ENCODE results near the gene ACOT9.
A peak's percentile ranks its signal among the peaks of the same experiment; 100 is the strongest.
"Not testable (repeated sequence)": the region's sequence is repeated elsewhere in the genome, so short reads cannot be mapped to it uniquely, and the experiment has no call there.

The ACOT9 gene

DNA sequence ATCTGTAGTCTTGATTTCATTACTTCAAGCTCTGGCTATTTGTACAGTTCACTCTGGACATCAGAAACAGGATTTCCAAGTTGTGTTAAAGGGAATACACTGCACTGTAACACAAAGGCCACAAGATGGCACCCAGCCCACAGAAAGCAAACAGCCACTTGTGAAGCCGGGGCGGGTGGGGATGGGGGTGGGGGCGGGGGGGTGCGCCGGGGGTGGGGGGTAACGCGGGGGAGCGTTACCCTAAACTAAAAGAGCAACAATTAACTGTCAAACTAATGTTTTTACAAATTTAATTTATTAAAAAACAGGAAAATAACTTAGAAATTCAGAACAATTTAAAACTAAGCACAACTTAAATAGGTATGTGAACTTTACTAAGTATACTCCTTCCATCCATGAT lies 48.5 kb downstream of the ACOT9 start:
- DNase-seq, result peak; percentile 71 to 79
- TF ChIP-seq GATA1 (IDR thresholded peaks at IDR 0.05; ENCODE audit: low read depth, low read length) (no peak), POLR2A (IDR thresholded peaks at IDR 0.05; ENCODE audit: low read length) (no peak)

DNA sequence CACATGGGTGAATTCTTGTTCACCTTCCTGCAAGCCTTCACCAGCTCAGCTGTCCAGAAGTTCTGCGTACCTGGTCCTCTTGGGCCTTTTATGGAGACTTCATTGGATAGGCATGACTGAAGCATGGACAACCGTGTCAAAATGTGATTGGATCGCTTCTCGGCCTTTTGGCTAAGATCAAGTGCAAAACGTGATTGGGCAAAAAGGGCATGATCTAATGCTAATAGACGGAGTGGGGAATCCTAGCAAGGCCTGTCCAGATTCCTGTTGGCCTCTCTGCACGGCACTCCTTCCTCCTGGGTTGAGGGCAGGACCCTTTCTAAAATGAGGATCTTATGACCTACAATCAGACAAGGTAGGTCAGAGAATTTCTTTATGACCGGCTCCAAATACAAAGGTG lies 50.9 kb downstream of the ACOT9 start:
- TF ChIP-seq GATA1 (IDR thresholded peaks at IDR 0.05; ENCODE audit: low read depth, low read length) (no peak), POLR2A (IDR thresholded peaks at IDR 0.05; ENCODE audit: low read length) (no peak)
- no peak for DNase-seq

DNA sequence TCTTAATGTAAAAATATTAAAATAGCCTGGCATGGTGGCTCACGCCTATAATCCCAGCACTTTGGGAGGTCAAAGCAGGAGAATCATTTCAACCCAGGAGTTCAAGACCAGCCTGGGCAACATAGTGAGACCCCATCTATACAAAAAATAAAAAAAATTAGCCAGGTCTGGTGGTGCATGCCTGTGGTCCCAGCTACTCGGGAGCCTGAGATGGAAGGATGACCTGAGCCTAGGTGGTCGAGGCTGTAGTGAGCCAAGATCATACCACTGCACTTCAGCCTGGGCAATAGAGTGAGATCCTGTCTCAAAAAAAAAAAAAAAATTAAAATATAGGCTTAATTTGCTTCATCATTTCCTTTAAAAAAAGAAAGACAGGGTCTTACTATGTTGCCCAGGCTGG lies 66.6 kb downstream of the ACOT9 start:
- DNase-seq, result not testable (repeated sequence)

DNA sequence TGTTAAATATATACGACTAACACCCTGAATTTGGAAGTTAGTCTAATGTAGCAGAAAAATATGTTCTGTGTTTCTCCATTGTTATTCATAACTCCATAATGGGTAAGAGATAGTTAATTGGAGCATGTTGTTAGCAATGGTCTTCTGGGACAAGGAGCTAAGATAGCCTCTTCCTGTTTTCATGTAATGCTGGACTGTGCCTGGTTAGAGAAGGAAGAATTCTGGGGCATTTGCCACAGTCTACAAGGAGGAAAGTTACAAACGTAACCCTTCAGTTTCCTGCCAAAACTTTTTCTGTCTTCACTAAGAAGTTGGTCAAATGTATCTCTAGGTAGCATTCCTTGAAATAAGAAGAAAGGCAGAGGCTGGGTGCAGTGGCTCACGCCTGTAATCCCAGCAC lies 70.0 kb downstream of the ACOT9 start:
- TF ChIP-seq GATA1 (IDR thresholded peaks at IDR 0.05; ENCODE audit: low read depth, low read length) (no peak), POLR2A (IDR thresholded peaks at IDR 0.05; ENCODE audit: low read length) (no peak)
- DNase-seq, result no peak

- no peak for DNase-seq
- no peak for TF ChIP-seq GATA1 (IDR thresholded peaks at IDR 0.05; ENCODE audit: low read depth, low read length)
- TF ChIP-seq POLR2A (IDR thresholded peaks at IDR 0.05; ENCODE audit: low read length), result no peak
Observed at GRCh38 chrX:23670528-23670927, 72.5 kb downstream of the ACOT9 start.

DNA sequence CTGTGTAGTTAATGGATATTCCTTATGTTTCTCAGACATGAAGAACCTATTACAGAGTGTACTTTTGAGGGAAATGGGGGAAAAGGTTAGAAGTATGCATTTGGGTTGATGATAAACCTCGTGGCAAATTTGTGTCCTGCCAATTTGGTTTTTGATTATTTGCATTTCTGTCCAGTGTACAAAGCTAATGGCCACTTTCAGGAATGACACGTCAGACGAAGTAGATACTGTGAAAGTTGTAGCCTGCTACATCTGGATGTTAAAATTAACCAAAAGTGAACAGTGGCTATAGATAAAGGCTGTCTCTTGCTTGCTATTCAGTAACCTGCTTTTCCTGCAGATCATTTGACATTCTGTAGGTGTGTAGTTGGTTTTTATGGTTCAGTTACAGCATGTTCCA lies 74.7 kb downstream of the ACOT9 start:
- TF ChIP-seq GATA1 (IDR thresholded peaks at IDR 0.05; ENCODE audit: low read depth, low read length), result no peak
- TF ChIP-seq POLR2A (IDR thresholded peaks at IDR 0.05; ENCODE audit: low read length), result no peak
- peak; percentile 19 to 23 for DNase-seq

GRCh38 chrX:23667239-23668177 lies 75.6 kb downstream of the ACOT9 start, which contains the start of gene PRDX4:
TSS of gene PRDX4 (plus strand) at chrX:23667493. CDS start at chrX:23667571, 78 bp downstream.
- peak; percentile 64 for TF ChIP-seq POLR2A (IDR thresholded peaks at IDR 0.05; ENCODE audit: low read length)
- no peak for TF ChIP-seq GATA1 (IDR thresholded peaks at IDR 0.05; ENCODE audit: low read depth, low read length)
- DNase-seq, result peak; percentile 93 to 94

GRCh38 chrX:23666282-23666681 lies 76.8 kb downstream of the ACOT9 start:
- peak; percentile 7 to 18 for DNase-seq
- TF ChIP-seq GATA1 (IDR thresholded peaks at IDR 0.05; ENCODE audit: low read depth, low read length), result no peak
- TF ChIP-seq POLR2A (IDR thresholded peaks at IDR 0.05; ENCODE audit: low read length), result no peak

GRCh38 chrX:23664496-23664895 lies 78.6 kb downstream of the ACOT9 start:
- DNase-seq, result peak; percentile 59 to 68
- no peak for TF ChIP-seq POLR2A (IDR thresholded peaks at IDR 0.05; ENCODE audit: low read length)
- no peak for TF ChIP-seq GATA1 (IDR thresholded peaks at IDR 0.05; ENCODE audit: low read depth, low read length)

DNA sequence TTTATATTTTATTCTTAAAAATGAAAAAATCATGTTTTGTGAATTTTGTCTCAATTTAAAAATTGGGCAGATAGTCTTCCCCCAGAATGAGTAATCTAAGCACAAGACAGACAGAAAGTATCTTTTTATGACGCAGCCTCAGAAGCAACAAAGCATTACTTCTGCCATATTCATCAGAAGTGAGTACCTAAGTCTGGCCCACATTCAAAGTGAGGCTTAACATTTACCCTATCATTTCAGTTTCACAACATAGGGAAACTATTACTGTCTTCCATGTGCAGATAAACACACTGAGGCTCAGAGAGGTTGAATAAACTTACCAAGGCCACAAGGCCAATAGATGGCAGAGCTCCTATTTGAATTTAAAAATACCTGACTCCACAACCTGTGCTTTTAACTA lies 80.2 kb downstream of the ACOT9 start:
- DNase-seq, result peak in 1 of 2 experiments; percentile 5
- TF ChIP-seq GATA1 (IDR thresholded peaks at IDR 0.05; ENCODE audit: low read depth, low read length) (no peak), POLR2A (IDR thresholded peaks at IDR 0.05; ENCODE audit: low read length) (no peak)

DNA sequence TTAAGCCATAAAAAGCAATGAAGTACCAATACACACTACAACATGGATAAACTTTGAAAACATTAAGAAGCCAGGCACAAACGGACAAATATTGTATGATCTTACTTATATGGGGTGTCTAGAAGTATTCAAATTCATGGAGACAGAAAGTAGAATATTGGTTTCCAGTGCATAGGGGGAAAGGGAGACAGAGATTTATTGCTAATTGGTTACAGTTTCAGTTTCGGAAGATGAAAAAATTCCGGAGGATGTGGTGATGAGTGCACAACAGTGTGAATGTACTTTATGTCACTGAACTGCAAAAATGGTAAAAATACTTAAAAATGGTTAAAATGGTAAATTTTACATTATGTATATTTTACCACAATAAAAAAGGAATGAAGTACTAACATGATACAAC lies 80.9 kb downstream of the ACOT9 start:
- TF ChIP-seq GATA1 (IDR thresholded peaks at IDR 0.05; ENCODE audit: low read depth, low read length) (no peak), POLR2A (IDR thresholded peaks at IDR 0.05; ENCODE audit: low read length) (no peak)
- no peak for DNase-seq

GRCh38 chrX:23661671-23662070 lies 81.4 kb downstream of the ACOT9 start:
- TF ChIP-seq GATA1 (IDR thresholded peaks at IDR 0.05; ENCODE audit: low read depth, low read length), result no peak
- no peak for TF ChIP-seq POLR2A (IDR thresholded peaks at IDR 0.05; ENCODE audit: low read length)
- no peak for DNase-seq

DNA sequence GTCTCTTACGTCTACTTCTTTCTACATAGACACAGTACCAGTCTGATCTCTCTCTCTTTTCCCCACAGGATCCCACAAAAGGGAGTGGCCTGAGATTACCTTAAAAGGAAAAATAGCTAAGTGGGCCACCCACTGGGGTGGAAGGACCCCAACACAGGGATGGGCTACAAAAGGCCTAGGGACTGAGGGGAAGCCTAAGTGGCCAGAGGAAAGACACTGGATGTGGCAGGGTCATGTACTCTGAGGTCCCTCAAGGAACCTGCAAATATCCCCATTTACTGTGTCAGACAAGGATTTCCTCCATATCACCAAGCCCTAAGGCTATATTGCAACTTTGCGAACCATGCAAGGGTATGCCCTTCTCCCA lies 82.3 kb downstream of the ACOT9 start:
- no peak for DNase-seq
- TF ChIP-seq POLR2A (IDR thresholded peaks at IDR 0.05; ENCODE audit: low read length), result no peak
- no peak for TF ChIP-seq GATA1 (IDR thresholded peaks at IDR 0.05; ENCODE audit: low read depth, low read length)

DNA sequence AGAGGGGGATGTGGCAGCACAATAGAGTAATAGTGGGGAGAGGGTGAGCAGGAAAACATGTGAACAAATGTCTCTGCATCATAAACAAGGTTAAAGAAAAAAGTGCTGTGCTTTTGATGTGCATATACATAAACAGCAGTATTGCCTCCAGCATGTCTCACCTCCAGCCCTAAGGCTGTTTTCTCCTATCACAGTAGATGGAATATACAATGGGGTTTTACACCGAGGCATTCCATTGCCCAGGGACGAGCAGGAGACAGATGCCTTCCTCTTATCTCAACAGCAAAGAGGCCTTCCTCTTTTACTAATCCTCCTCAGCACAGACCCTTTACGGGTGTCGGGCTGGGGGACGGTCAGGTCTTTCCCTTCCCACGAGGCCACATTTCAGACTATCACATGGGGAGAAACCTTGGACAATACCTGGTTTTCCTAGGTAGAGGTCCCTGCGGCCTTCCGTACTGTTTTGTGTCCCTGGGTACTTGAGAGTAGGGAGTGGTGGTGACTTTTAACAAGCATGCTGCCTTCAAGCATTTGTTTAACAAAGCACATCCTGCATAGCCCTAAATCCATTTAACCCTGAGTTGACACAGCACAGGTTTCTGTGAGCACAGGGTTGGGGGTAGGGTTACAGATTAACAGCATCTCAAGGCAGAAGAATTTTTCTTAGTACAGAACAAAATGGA lies 82.9 kb downstream of the ACOT9 start:
- DNase-seq, result not testable (repeated sequence)

- no peak for DNase-seq
- TF ChIP-seq POLR2A (IDR thresholded peaks at IDR 0.05; ENCODE audit: low read length), result no peak
- no peak for TF ChIP-seq GATA1 (IDR thresholded peaks at IDR 0.05; ENCODE audit: low read depth, low read length)
Observed at GRCh38 chrX:23659339-23659738, 83.7 kb downstream of the ACOT9 start.

Measured in erythroblast (primary cell).